Endothelial cell of umbilical vein (primary cell): Measurements from ENCODE around the gene CDS2. TPM values are rescaled to one million over a fixed set of nuclear protein-coding genes. Genes with fewer than 3 reads are reported as not detected.
A peak's percentile ranks its signal among the peaks of the same experiment; 100 is the strongest.

Experiments
- BruUV-seq: library from RNA; stranded (reverse); fragments of 400-500 nt; replicated peaks from 2 replicates; lab custom pipeline; 2021; lab: Mats Ljungman, UMichigan
- CTCF ChIA-PET: fragments of 300-600, 350-600 bp; sonication (Branson Sonifier 250); formaldehyde crosslinking; loops from one replicate; lab custom pipeline; 2021; ENCODE audit warnings: antibody characterized with exemption, inconsistent platforms; lab: Charles Lee
- POLR2A ChIA-PET: fragments of 300-600, 350-600 bp; sonication (Branson Sonifier 250); formaldehyde crosslinking; loops from one replicate; lab custom pipeline; 2021; ENCODE audit warnings: antibody characterized with exemption, inconsistent platforms; lab: Charles Lee
- DNase-seq: peaks from one replicate; pipeline ENCODE4 v3.0.0-alpha.2; 2011; ENCODE audit warnings: low read depth, low spot score
- FAIRE-seq: peaks from 2 replicates; lab custom pipeline; 2011; peaks lifted over from hg19 to GRCh38; lab: Jason Lieb, UNC
- H2AFZ ChIP-seq: 2 replicates; pipeline ENCODE4 v1.6.0; 2012; ENCODE audit warnings: low read depth, low read length, control low read depth, inconsistent platforms
- H3K27ac ChIP-seq: 2 replicates; pipeline ENCODE4 v1.5.1; 2011; ENCODE audit warnings: low read depth, mild to moderate bottlenecking, control low read depth, low read length, moderate library complexity; ENCODE audit not compliant: insufficient read depth
- H3K27me3 ChIP-seq, 2 experiments: 2 replicates each; pipeline versions ENCODE4 v1.6.0 to v1.6.1; 2011; ENCODE audit warnings: low read length in 2 of 2, mixed read lengths in 1 of 2; ENCODE audit not compliant: control insufficient read depth in 2 of 2, insufficient read depth in 2 of 2
- H3K36me3 ChIP-seq, 2 experiments: 2 replicates in 1 of 2; 3 replicates in 1 of 2; pipeline ENCODE4 v1.5.1; 2011; ENCODE audit warnings: low read length in 2 of 2, mild to moderate bottlenecking in 1 of 2, moderate library complexity in 1 of 2; ENCODE audit not compliant: control insufficient read depth in 2 of 2, insufficient read depth in 2 of 2; ENCODE audit errors: extremely low read depth in 1 of 2
- H3K4me1 ChIP-seq: 3 replicates; pipeline ENCODE4 v1.5.1; 2011; ENCODE audit warnings: mild to moderate bottlenecking, low read length; ENCODE audit not compliant: control insufficient read depth, insufficient read depth; ENCODE audit errors: extremely low read depth
- H3K4me2 ChIP-seq: 2 replicates; pipeline ENCODE4 v1.6.1; 2011; ENCODE audit warnings: low read length, control low read depth, mixed read lengths; ENCODE audit not compliant: insufficient read depth
- H3K4me3 ChIP-seq, 3 experiments: fragments of 200-600 bp in 1 of 3; sonication (generic), shearing (Covaris generic) in 1 of 3; replicated peaks in 1 of 3; 2 replicates each; pipeline ENCODE4 v1.5.1; 2011 to 2016; ENCODE audit warnings: control low read depth in 3 of 3, low read length in 3 of 3, mild to moderate bottlenecking in 2 of 3, inconsistent platforms in 1 of 3, low read depth in 1 of 3, moderate library complexity in 1 of 3; ENCODE audit not compliant: insufficient read depth in 1 of 3
- H3K79me2 ChIP-seq: 2 replicates; pipeline ENCODE4 v1.6.0; 2012; ENCODE audit warnings: low read length, inconsistent platforms; ENCODE audit not compliant: control insufficient read depth, insufficient read depth
- H3K9ac ChIP-seq: replicated peaks from 2 replicates; pipeline ENCODE3; 2011; ENCODE audit warnings: low read length, control low read depth; ENCODE audit not compliant: insufficient read depth; ENCODE audit errors: extremely low read depth
- H3K9me1 ChIP-seq: replicated peaks from 3 replicates; pipeline ENCODE4 v1.6.0; 2011; ENCODE audit warnings: mild to moderate bottlenecking, low read length; ENCODE audit not compliant: control insufficient read depth, insufficient read depth; ENCODE audit errors: extremely low read depth
- H3K9me3 ChIP-seq: replicated peaks from 2 replicates; pipeline ENCODE4 v1.5.1; 2012; ENCODE audit warnings: low read length, inconsistent platforms; ENCODE audit not compliant: control insufficient read depth, insufficient read depth
- H4K20me1 ChIP-seq: replicated peaks from 2 replicates; pipeline ENCODE3; 2011; ENCODE audit warnings: mild to moderate bottlenecking, low read length; ENCODE audit not compliant: control insufficient read depth, insufficient read depth; ENCODE audit errors: extremely low read depth
- CTCF ChIP-seq, 2 donors: IDR thresholded peaks; 1 replicate in 1 of 2; 2 replicates in 1 of 2; pipeline ENCODE4 v1.5.1; 2011; ENCODE audit warnings: low read length in 2 of 2, mild to moderate bottlenecking in 2 of 2, moderate library complexity in 2 of 2, control low read depth in 1 of 2, inconsistent platforms in 1 of 2, low read depth in 1 of 2; ENCODE audit not compliant: insufficient read depth in 1 of 2; ENCODE audit errors: extremely low read depth in 1 of 2
- FOS ChIP-seq: IDR thresholded peaks from 2 replicates; pipeline ENCODE4 v1.6.1; 2011; ENCODE audit warnings: mild to moderate bottlenecking, low read length, moderate library complexity, borderline replicate concordance; ENCODE audit not compliant: insufficient read depth
- JUN ChIP-seq: IDR thresholded peaks from 2 replicates; pipeline ENCODE4 v1.6.1; 2011; ENCODE audit warnings: borderline replicate concordance, low read depth; ENCODE audit not compliant: insufficient read length, insufficient read depth
- MAX ChIP-seq: IDR thresholded peaks from 2 replicates; pipeline ENCODE4 v1.6.1; 2011; ENCODE audit not compliant: insufficient read depth, insufficient read length
- MYC ChIP-seq: IDR thresholded peaks from one replicate; pipeline ENCODE4 v1.6.1; 2011; ENCODE audit warnings: mild to moderate bottlenecking, low read depth, low read length
- dilution Hi-C: fragments of 300-500 bp; cut with MboI; formaldehyde crosslinking; loops from one replicate; pipeline ENCODE4 v1.15.0; 2019; ENCODE audit warnings: low sequenced_read_pairs; ENCODE audit not compliant: extremely low pct_ligation_motif_present
- intact Hi-C: fragments of 100-400 bp; cut with micrococcal nuclease; formaldehyde crosslinking; loops from one replicate; pipeline ENCODE4 v1.10.0; 2022
- polyA plus RNA-seq, 4 experiments: library from polyadenylated mRNA; depleted of rRNA in 3 of 4; stranded (reverse) in 3 of 4; unstranded in 1 of 4; fragments of >200 nt; gene quantifications; 2 replicates each; pipeline versions ENCODE4 v1.2.1 to v1.2.3, GENCODE V29; 2011 to 2012; ENCODE audit warnings: missing spikeins in 1 of 4
- total RNA-seq: library from RNA; stranded (reverse); gene quantifications from 2 replicates; pipeline ENCODE4 v1.2.3, GENCODE V29; 2021

The CDS2 gene
- total and polyA plus RNA-seq, 2 donors (not counting 3 experiments of a cell fraction or from before 2014, with no cell fraction given), result 47.0 to 49.0 TPM

- H3K9ac ChIP-seq, result no peak overlapping the region
- H3K4me1 ChIP-seq, result peaks cover 13% of the 10 kb centered on the region
- POLR2A ChIA-PET, result no interaction called here
- no peak for TF ChIP-seq MAX
- no peak for TF ChIP-seq CTCF (IDR thresholded peaks at IDR 0.05; ENCODE audit: extremely low read depth in 1 of 2, insufficient read depth in 1 of 2, low read depth in 1 of 2, low read length in 2 of 2)
- H3K4me2 ChIP-seq, result no peak overlapping the region
- DNase-seq (no peak), FAIRE-seq (peak; percentile 38)
- no peak overlapping the region for H3K27ac ChIP-seq
- intact Hi-C loops (no loop called here), dilution Hi-C loops (no loop called here)
- no peaks in the 10 kb centered on the region for H3K9me3 ChIP-seq
- no peak overlapping the region for H2AFZ ChIP-seq
- CTCF ChIA-PET, result interaction anchor here (0.7 to 1.8 kb wide), 4 partner anchors 9 to 333 kb away, joined by 3 to 9 read pairs (median 3); no protein-coding TSS in a partner anchor
- H3K79me2 ChIP-seq, result no peaks in the 10 kb centered on the region
- no peaks in the 10 kb centered on the region for H4K20me1 ChIP-seq
- H3K9me1 ChIP-seq, result no peaks in the 10 kb centered on the region
- no TSS peak for BruUV-seq
- peaks cover 0 to 3% of the 10 kb centered on the region in 2 experiments for H3K36me3 ChIP-seq
- H3K27me3 ChIP-seq, result no peaks in the 10 kb centered on the region
- no peak overlapping the region for H3K4me3 ChIP-seq
Measured at GRCh38 chr20:5091902-5092301, 34.9 kb upstream of the CDS2 start.

- Histone ChIP-seq H3K9me1 (no peaks in the 10 kb centered on the region), H3K4me2 (no peak overlapping the region), H3K4me3 (no peak overlapping the region), H3K4me1 (peaks cover 13% of the 10 kb centered on the region), H4K20me1 (no peaks in the 10 kb centered on the region), H3K27ac (no peak overlapping the region), H3K9ac (no peak overlapping the region), H2AFZ (no peak overlapping the region), H3K79me2 (no peaks in the 10 kb centered on the region), H3K27me3 (no peaks in the 10 kb centered on the region), H3K36me3 (peaks cover 0 to 3% of the 10 kb centered on the region in 2 experiments), H3K9me3 (no peaks in the 10 kb centered on the region)
- BruUV-seq, result no TSS peak
- dilution Hi-C loops, result no loop called here
- FAIRE-seq (no peak), DNase-seq (no peak)
- POLR2A ChIA-PET, result no interaction called here
- CTCF ChIA-PET, result no interaction called here
- TF ChIP-seq JUN, result no peak
- no peak for TF ChIP-seq FOS
- TF ChIP-seq MYC, result no peak
- intact Hi-C loops, result no loop called here
Measured at GRCh38 chr20:5092765-5093339, 34.0 kb upstream of the CDS2 start.
